Measurements from ENCODE around the gene CITED2.

- TF ChIP-seq ZNF555 (tag by site-specific recombination; conservative IDR thresholded peaks at IDR 0.05) (no peak), TCF7L2 (IDR thresholded peaks at IDR 0.05; ENCODE audit: borderline replicate concordance, low read depth, low read length) (no peak), CTCF (tag by site-specific recombination; IDR thresholded peaks at IDR 0.05) (no peak), ZNF514 (tag by site-specific recombination; IDR thresholded peaks at IDR 0.05) (no peak), GLI2 (tag by site-specific recombination; IDR thresholded peaks at IDR 0.05; ENCODE audit: borderline replicate concordance, low read depth) (no peak), SETDB1 (IDR thresholded peaks at IDR 0.05; ENCODE audit: insufficient read length, low read length) (no peak)
These were observed 44.1 kb downstream of the CITED2 start for GRCh38 chr6:139330306-139330705.
